ENCODE data around the gene SLC38A1. TPM values are rescaled to one million over a fixed set of nuclear protein-coding genes. Genes with fewer than 3 reads are reported as not detected.

Gene SLC38A1
- total RNA-seq, 4 donors from 2014 or later: 173 to 200 (median 193) TPM

- TF ChIP-seq POLR2AphosphoS5 (IDR thresholded peaks at IDR 0.05) (no peak), EP300 (IDR thresholded peaks at IDR 0.05) (no peak), POLR2A (IDR thresholded peaks at IDR 0.05; ENCODE audit: low read depth) (no peak), CTCF (IDR thresholded peaks at IDR 0.05) (no peak)
- Histone ChIP-seq H3K27me3 (no peaks in the 10 kb centered on the region), H3K27ac (replicated peaks in 1 of 4) (no peak overlapping the region), H3K9me3 (no peaks in the 10 kb centered on the region), H3K4me3 (no peak overlapping the region), H3K4me1 (peaks cover 6 to 28% (median 20%) of the 10 kb centered on the region in 4 donors), H3K36me3 (peaks cover 0 to 32% (median 7%) of the 10 kb centered on the region in 4 donors)
- intact Hi-C loops (cut with DNase I): no loop called here
- DNase-seq (ENCODE audit: extremely low spot score): no peak
- WGBS: 98% methylated on average over 7 of the region's 7 CpGs
Measured at GRCh38 chr12:46240436-46240835, 28.4 kb downstream of the SLC38A1 start.

GRCh38 chr12:46238821-46239220 is 30.0 kb downstream of the SLC38A1 start:
- no peak overlapping the region for H3K27ac ChIP-seq (replicated peaks in 1 of 4)
- no peak for DNase-seq (ENCODE audit: extremely low spot score)

GRCh38 chr12:46237371-46238045 is 31.3 kb downstream of the SLC38A1 start:
- Histone ChIP-seq H3K4me3 (no peak overlapping the region), H3K27me3 (no peaks in the 10 kb centered on the region), H3K36me3 (peaks cover 0 to 32% (median 7%) of the 10 kb centered on the region in 4 donors), H3K9me3 (no peaks in the 10 kb centered on the region), H3K4me1 (peaks cover 8 to 31% (median 27%) of the 10 kb centered on the region in 4 donors), H3K27ac (replicated peaks in 1 of 4) (no peak overlapping the region)
- intact Hi-C loops (cut with DNase I): no loop called here
- no peak for TF ChIP-seq POLR2A (IDR thresholded peaks at IDR 0.05; ENCODE audit: low read depth)
- TF ChIP-seq EP300 (IDR thresholded peaks at IDR 0.05): no peak
- no peak for TF ChIP-seq POLR2AphosphoS5 (IDR thresholded peaks at IDR 0.05)
- no peak for DNase-seq (ENCODE audit: extremely low spot score)
- WGBS: 90% methylated on average over 3 of the region's 3 CpGs

More at GRCh38 chr12:46238821-46239220, 30.0 kb downstream of the SLC38A1 start:
- TF ChIP-seq POLR2A (IDR thresholded peaks at IDR 0.05; ENCODE audit: low read depth) (no peak), POLR2AphosphoS5 (IDR thresholded peaks at IDR 0.05) (no peak), EP300 (IDR thresholded peaks at IDR 0.05) (no peak), CTCF (IDR thresholded peaks at IDR 0.05) (no peak)
- Histone ChIP-seq H3K4me1 (peaks cover 8 to 27% (median 24%) of the 10 kb centered on the region in 4 donors), H3K4me3 (no peak overlapping the region), H3K27me3 (no peaks in the 10 kb centered on the region), H3K36me3 (peaks cover 0 to 32% (median 7%) of the 10 kb centered on the region in 4 donors), H3K9me3 (no peaks in the 10 kb centered on the region)
- WGBS: 91% methylated on average over 1 of the region's 1 CpG
- intact Hi-C loops (cut with DNase I): no loop called here

GRCh38 chr12:46234000-46234399 is 34.8 kb downstream of the SLC38A1 start:
- intact Hi-C loops (cut with DNase I): no loop called here
- H3K9me3 ChIP-seq: no peaks in the 10 kb centered on the region
- H3K27me3 ChIP-seq: no peaks in the 10 kb centered on the region
- H3K4me3 ChIP-seq: no peak overlapping the region
- peaks cover 8 to 48% (median 42%) of the 10 kb centered on the region in 4 donors for H3K4me1 ChIP-seq
- TF ChIP-seq POLR2A (IDR thresholded peaks at IDR 0.05; ENCODE audit: low read depth): no peak
- DNase-seq (ENCODE audit: extremely low spot score): no peak
- 83% methylated on average over 1 of the region's 1 CpG for WGBS
- no peak overlapping the region for H3K27ac ChIP-seq (replicated peaks in 1 of 4)
- H3K36me3 ChIP-seq: peaks cover 0 to 6% (median 2%) of the 10 kb centered on the region in 4 donors

GRCh38 chr12:46233423-46233822 is 35.4 kb downstream of the SLC38A1 start:
- Histone ChIP-seq H3K36me3 (peaks cover 0 to 3% (median under 1%) of the 10 kb centered on the region in 4 donors), H3K4me1 (peaks cover 8 to 54% (median 47%) of the 10 kb centered on the region in 4 donors), H3K27ac (replicated peaks in 1 of 4) (no peak overlapping the region), H3K4me3 (no peak overlapping the region), H3K27me3 (no peaks in the 10 kb centered on the region), H3K9me3 (no peaks in the 10 kb centered on the region)
- no peak for TF ChIP-seq EP300 (IDR thresholded peaks at IDR 0.05)
- no peak for TF ChIP-seq CTCF (IDR thresholded peaks at IDR 0.05)
- no peak for TF ChIP-seq POLR2A (IDR thresholded peaks at IDR 0.05; ENCODE audit: low read depth)
- TF ChIP-seq POLR2AphosphoS5 (IDR thresholded peaks at IDR 0.05): no peak
- WGBS: 55% methylated on average over 2 of the region's 2 CpGs
- intact Hi-C loops (cut with DNase I): no loop called here
- no peak for DNase-seq (ENCODE audit: extremely low spot score)

Measured in esophagus muscularis mucosa (tissue), 4 donors.